ENCODE data around the gene ARPIN. TPM values are rescaled to one million over a fixed set of nuclear protein-coding genes. Genes with fewer than 3 reads are reported as not detected.

The ARPIN gene
- total RNA-seq, 1 experiment from 2014 or later: 3.5 TPM

- TF ChIP-seq IRF1 (CRISPR knock-in tag; IDR thresholded peaks at IDR 0.05) (no peak), TP53 (CRISPR knock-in tag; IDR thresholded peaks at IDR 0.05) (no peak), STAT6 (CRISPR knock-in tag; conservative IDR thresholded peaks at IDR 0.05; ENCODE audit: low read depth) (no peak), ZSCAN18 (CRISPR knock-in tag; IDR thresholded peaks at IDR 0.05) (no peak), SMAD3 (CRISPR knock-in tag; IDR thresholded peaks at IDR 0.05; ENCODE audit: borderline replicate concordance) (no peak), NFATC4 (CRISPR knock-in tag; IDR thresholded peaks at IDR 0.05) (no peak), FOXK1 (CRISPR knock-in tag; IDR thresholded peaks at IDR 0.05) (no peak)
These were observed 13.3 kb downstream of the ARPIN start (continued) for GRCh38 chr15:89899295-89899945.

- Mint-ChIP-seq H3K4me1 (peaks cover 11% of the 10 kb centered on the region), H3K9me3 (no peaks in the 10 kb centered on the region), H3K4me3 (no peak overlapping the region), H3K27me3 (ENCODE audit: low read depth) (no peaks in the 10 kb centered on the region), H3K36me3 (no peaks in the 10 kb centered on the region), H3K27ac (peak overlapping the region; percentile 84)
- ATAC-seq (peak; percentile 95), DNase-seq (ENCODE audit: low spot score) (peak; percentile 70)
- TF ChIP-seq CTCF (IDR thresholded peaks at IDR 0.05) (peak; percentile 16; the same call in 1 of the 2 replicates), ZNF121 (CRISPR knock-in tag; IDR thresholded peaks at IDR 0.05) (peak; percentile 31; the same call in 1 of the 2 replicates), PREB (CRISPR knock-in tag; IDR thresholded peaks at IDR 0.05; ENCODE audit: borderline replicate concordance) (no peak)
- ChIA-PET CTCF (interaction anchor here (0.5 to 3.2 kb wide), 46 partner anchors 11 to 351 kb away, joined by 3 to 47 read pairs (median 4); partner anchors contain the start of genes ARPIN, CIB1, GDPGP1 and IDH2), POLR2A (no interaction called here)
These were observed 14.0 kb downstream of the ARPIN start for GRCh38 chr15:89898614-89899294.

- no peaks in the 10 kb centered on the region for H3K9me3 Mint-ChIP-seq
- ChIA-PET POLR2A (no interaction called here), CTCF (interaction anchor here (0.5 to 3.2 kb wide), 45 partner anchors 10 to 351 kb away, joined by 3 to 47 read pairs (median 4); partner anchors contain the start of genes ARPIN, CIB1, GDPGP1 and IDH2)
- peaks cover 15% of the 10 kb centered on the region for H3K4me1 Mint-ChIP-seq
- peak overlapping the region; percentile 84 for H3K27ac Mint-ChIP-seq
- DNase-seq (ENCODE audit: low spot score) (no peak), ATAC-seq (no peak)
- no peaks in the 10 kb centered on the region for H3K27me3 Mint-ChIP-seq (ENCODE audit: low read depth)
- H3K4me3 Mint-ChIP-seq: no peak overlapping the region
- H3K36me3 Mint-ChIP-seq: no peaks in the 10 kb centered on the region
- TF ChIP-seq SMAD4 (CRISPR knock-in tag; IDR thresholded peaks at IDR 0.05) (no peak), TEAD1 (CRISPR knock-in tag; IDR thresholded peaks at IDR 0.05) (no peak), AFF4 (CRISPR knock-in tag; IDR thresholded peaks at IDR 0.05; ENCODE audit: borderline replicate concordance) (no peak), PREB (CRISPR knock-in tag; IDR thresholded peaks at IDR 0.05; ENCODE audit: borderline replicate concordance) (no peak), AR (CRISPR knock-in tag; IDR thresholded peaks at IDR 0.05) (no peak)
These were observed 14.6 kb downstream of the ARPIN start for GRCh38 chr15:89898146-89898545.
